Sciatic nerve (tissue), 2 donors: ENCODE results near the gene ASB1. TPM values are rescaled to one million over a fixed set of nuclear protein-coding genes. Genes with fewer than 3 reads are reported as not detected.

ENCODE experiments used
- ATAC-seq: fragments of 200-7000 bp; cut with Tn5 transposase; one replicate; pipeline ENCODE4 v1.9.1; 2020; ENCODE audit warnings: mild to moderate bottlenecking, moderate library complexity
- DNase-seq: peaks from one replicate; pipeline ENCODE4 v3.0.0-alpha.2; 2020; ENCODE audit warnings: low spot score
- intact Hi-C: fragments of 100-400 bp; cut with DNase I; formaldehyde crosslinking; loops from one replicate; pipeline ENCODE4 v1.14.2; 2022
- total RNA-seq: library from RNA; stranded (reverse); fragmentation: NEBNext Ultra II Directional; extraction: Animal tissue kit (Norgen Biotek cat#: 25700); gene quantifications from one replicate; pipeline ENCODE4 v1.2.1, GENCODE V29; 2021
- donor health status: DM: no; HTN: no; CAD: no.
- donor health status: DM: no; HTN: no; CAD: no.

Gene ASB1
- total RNA-seq, 1 donor from 2014 or later, result 38.1 TPM

DNA sequence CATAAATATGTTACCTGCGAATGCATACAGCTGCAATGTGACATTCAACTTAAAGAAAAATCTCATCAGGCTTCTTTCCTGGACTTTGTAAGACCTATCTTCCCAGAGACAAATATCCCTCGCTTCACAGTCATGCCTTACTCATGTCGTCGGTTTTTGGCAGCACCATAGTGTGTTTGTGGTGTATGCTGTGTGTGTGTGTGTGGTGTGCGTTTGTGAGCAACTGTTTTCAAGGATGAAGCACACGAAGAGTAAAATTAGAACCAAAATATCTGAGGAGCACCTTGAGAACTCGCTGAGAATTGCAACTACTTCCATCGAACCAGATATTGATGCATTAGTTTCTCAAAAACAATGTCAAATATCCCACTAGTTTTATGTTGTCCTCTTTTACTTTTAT lies 56.9 kb downstream of the ASB1 start:
- intact Hi-C loops, result no loop called here
- ATAC-seq, result no peak
- DNase-seq, result no peak

DNA sequence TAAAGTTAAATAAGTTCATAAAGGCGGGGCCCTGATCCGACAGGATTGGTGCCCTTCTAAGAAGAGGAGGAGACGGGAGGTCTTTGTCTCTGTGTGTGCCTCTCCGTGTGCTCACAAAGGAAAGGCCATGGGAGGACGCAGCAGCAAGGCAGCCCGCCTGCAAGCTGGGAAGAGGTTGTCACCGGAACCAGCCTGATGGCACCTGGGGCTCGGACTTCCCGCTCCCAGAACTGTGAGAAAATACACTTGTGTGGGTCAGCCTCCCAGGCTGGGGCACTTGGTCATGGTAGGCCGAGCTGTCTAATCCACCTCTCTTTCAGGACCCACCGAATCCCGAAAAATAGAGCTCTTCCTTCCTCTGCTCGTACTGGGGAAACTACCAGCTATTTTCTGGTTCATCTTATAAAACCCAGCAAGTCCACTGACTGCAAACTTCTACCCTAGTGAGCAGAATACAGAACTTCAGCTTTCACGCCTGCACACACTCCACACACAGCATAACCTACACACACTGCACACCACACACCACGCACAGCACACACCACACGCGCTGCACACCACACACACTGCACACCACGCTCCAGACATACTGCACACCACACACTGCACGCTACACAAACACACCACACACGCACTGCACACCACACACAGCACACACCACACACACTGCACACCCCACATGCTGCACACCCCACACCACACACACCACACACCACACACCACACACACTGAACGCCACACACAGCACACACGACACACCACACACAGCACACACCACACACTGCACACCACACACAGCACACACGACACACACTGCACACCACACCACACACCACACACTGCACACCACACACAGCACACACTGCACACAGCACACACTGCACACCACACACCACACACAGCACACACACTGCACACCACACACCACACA lies 58.1 kb downstream of the ASB1 start:
- no peak for ATAC-seq
- DNase-seq, result no peak
- intact Hi-C loops, result no loop called here

DNA sequence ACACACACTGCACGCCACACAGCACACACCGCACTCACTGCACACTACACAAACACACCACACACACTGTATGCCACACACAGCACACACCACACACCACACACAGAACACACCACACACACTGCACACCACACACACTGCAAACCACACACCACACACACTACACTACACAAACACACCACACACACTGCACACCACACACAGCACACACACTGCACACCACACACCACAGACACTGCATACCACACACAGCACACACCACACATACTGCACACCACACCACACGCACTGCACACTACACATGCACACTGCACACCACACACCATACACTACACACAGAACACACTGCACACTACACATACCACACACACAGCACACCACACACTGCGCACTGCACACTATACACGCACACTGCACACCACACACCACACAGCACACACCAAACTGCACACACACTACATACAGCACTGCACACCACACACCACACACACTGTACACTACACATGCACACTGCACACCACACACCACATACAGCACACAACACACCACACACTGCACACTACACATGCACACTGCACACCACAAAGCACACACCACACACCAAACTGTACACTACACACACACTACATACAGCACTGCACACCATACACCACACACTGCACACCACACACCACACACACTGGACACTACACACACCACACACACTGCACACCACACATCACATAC lies 59.6 kb downstream of the ASB1 start:
- intact Hi-C loops, result no loop called here
- no peak for DNase-seq
- no peak for ATAC-seq

DNA sequence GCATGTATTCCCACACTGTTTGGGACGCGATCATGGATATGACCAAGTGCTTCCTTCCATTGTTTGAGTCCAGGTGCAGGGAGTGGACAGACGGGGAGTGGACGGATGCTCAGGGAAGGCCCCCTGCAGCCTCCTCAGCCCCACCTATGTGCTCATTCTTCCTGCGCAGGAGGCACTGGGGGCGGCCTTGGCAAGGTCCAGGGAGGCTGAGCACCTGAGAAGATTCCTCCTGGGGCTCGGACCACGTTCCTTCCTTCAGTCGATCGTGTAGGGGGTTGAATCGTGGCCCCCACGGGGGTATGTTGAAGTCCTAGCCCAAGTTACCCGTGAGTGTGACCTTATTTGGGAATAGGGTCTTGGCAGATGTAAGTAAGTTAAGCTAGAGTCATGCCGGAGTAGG lies 60.4 kb downstream of the ASB1 start:
- intact Hi-C loops, result no loop called here
- DNase-seq (no peak), ATAC-seq (no peak)

DNA sequence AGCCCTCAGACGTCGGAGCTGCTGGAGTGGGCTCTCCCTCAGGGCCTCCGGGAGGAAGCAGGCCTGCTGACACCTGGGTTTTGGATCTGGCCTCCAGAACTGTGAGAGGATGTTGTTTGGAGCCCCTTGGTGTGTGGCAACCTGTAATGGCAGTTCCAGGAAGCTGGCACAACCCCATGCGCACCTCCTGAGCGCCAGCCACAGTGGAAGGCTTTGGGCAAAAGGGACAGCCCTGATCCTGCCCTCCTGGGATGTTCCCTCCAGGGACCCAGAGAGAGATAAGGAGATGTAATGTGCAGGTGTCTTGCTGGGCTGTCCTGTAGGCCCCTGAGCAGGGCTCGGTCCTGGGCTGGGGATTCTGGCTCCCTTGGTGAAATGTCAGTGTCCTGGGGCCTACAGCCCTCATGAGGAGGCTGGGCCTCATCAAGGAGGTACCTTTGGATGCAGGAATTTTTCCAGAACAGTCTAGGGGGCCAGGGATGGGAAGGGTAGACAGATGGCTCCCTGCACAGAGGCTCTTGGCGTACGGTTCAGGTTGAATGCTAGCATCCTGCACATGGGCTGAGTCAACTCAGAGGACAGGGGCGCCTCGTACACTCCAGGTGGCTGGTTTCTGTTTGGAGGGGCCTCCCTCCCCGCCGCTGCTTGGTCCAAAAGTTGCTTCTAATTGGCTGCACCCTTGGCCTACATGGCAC lies 61.1 kb downstream of the ASB1 start:
- no peak for DNase-seq
- intact Hi-C loops, result no loop called here

DNA sequence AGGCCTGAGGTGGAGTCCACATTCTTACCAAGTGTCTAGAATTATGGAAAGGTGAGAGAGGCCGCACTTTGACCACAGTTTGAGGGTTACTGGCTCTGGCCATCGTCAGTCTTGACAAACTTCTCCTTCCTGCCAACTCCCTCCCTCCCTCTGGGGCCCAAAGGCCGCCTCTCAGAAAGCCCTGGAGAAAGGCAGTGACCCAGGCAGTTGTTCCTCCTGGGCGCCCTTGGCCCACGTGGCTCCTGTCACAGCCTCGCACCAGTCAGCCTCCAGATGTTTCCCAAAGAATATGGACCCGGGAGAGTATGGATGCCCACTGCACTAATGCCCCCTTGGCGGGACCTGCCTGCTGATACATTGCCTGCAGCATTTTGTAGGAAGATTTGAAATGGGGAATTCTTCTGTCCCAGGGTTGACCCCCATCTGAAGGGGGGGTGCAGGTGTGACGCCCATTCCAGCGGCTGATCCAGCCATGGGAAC lies 61.7 kb downstream of the ASB1 start:
- ATAC-seq, result no peak
- intact Hi-C loops, result no loop called here
- no peak for DNase-seq

More for the DNA sequence above, 61.1 kb downstream of the ASB1 start:
- no peak for ATAC-seq

DNA sequence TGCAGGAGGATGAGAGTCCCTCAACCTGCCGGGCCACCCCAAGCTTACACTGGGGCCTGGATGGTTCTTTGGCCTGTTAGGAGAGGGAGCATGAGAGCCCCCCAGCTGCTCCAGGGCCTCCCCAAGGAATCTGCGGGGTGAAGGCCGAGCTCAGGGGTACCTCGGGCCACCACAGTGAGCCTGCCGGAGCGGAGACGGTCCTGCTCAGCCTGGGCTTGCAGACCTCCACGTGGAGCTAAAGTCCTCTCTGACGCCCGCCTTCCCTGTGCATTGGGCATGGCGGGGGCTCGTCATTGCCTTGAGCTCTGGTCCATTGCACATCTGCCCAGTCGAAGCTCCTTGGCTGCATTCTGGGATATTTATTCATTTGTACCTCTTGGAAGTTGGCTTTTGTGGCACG lies 62.7 kb downstream of the ASB1 start:
- intact Hi-C loops, result no loop called here
- ATAC-seq (no peak), DNase-seq (no peak)

DNA sequence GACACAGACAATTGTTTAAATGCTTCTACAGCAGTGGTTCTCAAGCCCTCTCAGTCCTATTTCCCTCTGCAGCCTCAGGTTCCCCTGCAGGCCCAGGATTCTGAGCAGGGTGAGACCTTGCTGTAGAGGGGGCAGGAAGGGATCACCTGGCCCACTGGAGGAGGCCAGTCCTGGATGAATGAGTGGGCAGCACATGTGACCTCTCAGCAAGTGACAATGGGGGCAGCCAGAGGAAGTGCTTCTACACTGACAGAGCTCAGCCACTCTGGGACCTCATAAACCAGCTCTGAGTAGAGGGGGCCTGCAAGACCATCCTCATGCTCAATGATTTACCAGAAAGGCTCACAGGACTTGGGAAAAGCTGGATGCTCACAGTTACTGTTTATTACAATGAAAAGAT lies 63.2 kb downstream of the ASB1 start:
- no peak for DNase-seq
- ATAC-seq, result no peak
- intact Hi-C loops, result no loop called here

DNA sequence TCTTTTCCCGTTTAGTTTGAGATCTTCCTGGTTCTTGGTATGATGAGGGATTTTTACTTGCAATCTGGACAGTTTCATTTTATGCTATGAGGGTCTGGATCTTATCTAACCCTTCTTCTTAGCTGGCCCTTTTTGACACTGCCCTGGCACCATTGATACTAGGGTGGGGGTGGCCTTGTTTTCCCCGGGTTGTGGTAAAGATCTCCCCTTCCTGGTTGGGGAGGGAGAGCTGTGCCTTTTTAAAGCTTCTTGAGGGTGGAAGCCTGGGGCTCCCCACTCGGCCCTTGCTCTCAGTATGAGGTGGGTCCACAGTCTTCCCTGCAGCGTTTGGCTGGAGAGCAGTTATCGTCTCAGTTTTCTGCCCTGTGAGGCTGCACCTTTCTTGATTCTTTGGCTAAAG lies 66.1 kb downstream of the ASB1 start:
- ATAC-seq (no peak), DNase-seq (no peak)
- intact Hi-C loops, result no loop called here

DNA sequence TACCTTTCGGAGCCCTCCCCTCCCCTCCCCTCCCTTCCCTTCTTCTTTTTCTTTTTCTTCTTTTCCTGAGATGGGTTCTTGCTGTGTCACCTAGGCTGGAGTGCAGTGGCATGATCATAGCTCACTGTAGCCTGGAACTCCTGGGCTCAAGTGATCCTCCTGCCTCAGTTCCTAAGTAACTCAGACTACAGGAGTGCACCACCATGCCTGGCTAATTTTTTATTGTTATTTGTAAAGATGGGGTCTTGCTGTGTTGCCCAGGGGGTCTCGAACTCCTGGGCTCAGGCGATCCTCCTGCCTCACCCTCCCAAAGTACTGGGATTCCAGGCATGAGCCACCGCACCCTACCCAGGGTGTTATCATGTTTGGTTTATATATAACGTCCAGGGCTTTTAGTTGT lies 66.7 kb downstream of the ASB1 start:
- no peak for ATAC-seq
- intact Hi-C loops, result no loop called here

DNA sequence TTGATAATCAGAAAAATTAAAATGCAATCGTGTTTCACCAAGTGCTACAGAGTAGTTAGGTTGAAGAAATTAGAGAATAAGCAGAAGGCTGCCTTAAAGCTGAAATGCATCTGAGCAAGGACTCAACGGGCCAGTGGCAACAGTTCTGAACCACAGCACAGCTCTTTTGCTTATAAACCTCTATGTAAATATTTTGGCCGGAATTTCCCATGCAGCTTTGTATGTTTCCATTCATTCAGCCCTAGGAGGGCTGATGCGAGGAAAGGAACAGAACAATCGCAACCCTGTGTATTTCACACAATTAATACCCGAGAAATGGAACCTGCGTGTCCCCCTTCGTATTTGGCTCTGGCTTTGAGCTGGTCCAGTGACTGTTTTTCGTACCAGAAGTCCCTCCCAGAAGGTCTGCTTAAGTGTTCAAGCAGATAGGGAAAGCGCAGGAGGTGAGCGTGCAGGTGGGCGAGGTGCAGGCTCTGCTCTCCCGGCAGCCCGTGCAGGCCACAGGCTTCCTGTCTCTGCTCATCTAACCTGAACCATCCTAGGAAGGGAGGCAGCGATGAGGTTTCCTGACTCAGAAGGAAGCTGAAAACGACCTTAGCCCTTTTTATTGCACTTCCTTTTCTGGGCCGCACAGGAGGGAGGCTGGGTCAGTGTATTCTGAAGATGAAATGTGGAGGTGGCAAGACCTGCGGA lies 67.3 kb downstream of the ASB1 start:
- intact Hi-C loops, result no loop called here
- ATAC-seq (no peak), DNase-seq (no peak)

More for the DNA sequence above, 66.7 kb downstream of the ASB1 start:
- DNase-seq, result no peak

DNA sequence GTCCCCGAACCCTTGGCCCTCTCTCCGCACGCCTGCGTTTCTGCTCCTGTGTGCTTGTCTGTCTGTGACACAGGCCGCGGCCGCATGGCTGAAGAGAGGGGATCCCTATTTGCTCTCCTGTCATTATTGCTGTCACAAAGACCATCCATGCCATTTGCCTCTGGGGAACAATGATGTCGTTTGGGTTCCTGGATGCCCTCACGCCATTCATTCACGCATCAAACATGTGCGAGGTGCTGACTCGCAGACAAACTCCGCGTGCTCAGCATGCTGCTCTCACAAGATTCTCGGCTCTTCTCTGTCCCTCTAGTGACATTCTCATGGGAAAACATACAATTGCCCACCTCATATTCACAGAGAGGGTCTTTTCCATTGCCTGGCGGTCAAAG lies 67.8 kb downstream of the ASB1 start:
- intact Hi-C loops, result no loop called here
- DNase-seq, result no peak
- no peak for ATAC-seq

DNA sequence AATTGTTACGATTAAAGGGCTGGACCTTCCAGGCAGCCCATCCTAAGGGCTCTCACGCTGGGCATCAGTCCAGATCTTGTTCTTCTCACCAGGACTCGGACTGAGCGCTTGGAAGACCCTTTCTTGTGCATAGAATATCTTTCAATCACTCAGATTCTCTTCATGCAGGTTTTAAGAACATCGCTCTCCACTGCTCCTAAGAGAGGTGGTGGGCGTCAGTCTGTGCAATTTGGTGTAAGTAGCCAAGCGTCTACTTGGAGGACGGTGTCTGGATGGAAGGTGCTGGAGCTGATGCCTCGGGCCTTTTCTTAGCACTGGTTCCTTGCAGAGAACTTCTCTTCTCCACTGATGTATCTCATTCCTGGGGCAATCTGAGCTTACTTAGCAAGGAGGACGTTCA lies 68.7 kb downstream of the ASB1 start:
- intact Hi-C loops, result no loop called here
- DNase-seq (no peak), ATAC-seq (no peak)

DNA sequence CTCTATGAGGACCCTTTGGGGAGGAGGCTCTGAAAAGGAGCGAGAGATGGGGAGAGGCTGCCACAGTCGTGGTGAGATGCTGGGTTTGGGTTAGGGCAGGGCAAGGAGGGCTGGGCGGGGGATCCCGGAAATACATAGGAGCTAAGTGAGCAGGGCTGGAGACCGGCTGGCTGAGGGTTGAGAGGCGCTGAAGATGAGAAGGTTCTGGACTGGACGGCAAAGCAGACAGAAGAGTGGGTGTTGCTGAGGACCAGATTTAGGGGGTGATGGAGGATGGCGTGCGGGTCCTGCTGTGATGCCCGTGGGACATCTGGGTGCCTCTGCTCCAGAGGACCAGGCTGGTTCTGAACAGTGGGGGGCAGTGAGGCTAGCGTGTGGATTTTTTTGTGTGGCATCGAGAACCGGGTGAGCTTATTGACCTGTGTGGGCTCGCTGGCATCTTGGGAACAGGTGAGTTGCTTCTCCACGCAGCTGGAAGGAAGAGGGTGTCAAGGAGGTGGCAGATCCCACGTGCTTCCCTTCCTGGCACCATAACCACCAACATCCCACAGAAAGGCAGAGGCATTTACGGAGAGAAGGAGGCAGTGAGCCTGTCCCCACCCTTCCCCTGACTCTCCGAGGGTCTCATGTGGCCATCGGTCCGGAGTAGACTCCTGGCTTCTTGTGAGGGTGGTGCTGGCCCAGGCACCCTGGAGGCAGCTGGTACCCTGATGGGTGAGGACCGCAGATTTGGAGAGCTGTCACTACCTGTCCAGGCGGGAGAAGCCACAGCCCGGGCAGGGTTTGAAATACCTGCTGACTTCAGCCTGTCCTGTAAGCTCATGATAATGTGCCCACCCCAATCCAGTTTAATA lies 70.3 kb downstream of the ASB1 start:
- DNase-seq (no peak), ATAC-seq (no peak)
- intact Hi-C loops, result no loop called here

DNA sequence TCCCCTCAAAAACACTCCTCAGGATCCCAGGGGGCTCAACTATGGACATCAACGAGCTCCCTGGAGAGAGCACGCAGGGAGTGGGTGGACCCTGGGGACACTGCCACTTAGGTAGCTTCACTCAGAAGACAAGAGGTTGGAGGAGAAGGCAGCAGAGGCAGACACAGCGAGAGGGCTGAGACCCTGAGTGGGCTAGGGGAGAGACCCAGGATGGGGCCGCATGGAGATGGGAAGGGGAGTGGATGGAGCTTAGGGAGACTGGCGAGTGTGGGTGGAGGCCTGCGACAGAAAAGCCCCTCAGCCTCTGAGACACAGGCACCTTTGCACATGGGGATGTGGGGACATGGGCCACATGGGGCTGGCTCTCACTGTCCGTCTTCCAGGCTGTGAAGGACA lies 70.9 kb downstream of the ASB1 start:
- intact Hi-C loops, result no loop called here
- DNase-seq (no peak), ATAC-seq (no peak)

DNA sequence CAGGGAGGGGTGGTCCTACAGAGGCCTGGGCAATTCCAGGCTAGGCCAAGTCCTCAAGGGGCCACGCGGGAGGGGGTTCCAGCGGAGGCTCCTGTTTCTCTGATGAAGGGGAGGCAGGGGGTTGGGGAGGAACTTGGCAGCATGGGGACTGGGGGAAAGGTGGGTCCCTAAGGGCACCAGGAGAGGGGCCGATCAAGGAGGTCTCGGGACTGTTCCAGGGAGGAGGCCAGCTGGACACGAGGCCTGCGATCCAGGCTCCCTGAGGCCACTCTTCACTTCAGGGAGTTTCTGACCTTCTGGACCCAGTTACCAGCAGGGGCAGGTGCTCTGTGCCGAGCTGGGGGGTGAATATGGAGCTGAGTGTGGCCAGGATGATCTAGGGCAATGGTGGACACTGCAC lies 71.5 kb downstream of the ASB1 start:
- intact Hi-C loops, result no loop called here
- ATAC-seq, result no peak
- DNase-seq, result no peak

DNA sequence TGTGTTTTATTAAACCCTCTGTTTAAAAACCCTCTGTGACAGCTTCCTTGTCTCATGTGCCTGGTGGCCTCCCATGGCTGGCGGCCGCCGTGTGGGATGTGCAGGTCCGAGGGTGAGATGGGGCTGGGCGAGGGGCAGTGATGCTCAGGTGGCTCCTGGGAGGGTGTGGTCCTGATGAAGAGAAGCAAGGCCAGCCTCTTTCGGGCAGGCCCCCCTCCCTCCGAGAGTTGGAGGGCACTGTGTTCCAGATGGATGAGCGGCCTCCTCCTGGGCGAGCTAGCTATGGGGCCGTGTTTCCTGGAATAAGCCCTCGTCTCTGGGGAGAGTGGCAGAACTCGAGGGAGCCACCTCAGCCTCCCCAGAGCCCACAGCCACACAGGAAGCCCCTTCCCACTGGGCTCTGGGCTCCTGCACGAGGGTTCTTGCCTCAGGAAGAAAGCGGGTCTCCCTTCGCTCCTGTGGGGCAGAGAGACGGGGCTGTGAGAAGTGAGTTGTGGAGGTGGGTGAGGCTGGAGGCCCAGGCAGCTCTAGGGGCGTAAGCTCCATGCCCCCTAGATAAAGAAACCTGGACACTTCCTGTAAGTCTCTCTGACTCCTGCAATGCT lies 72.1 kb downstream of the ASB1 start:
- intact Hi-C loops, result no loop called here
- ATAC-seq, result no peak
- no peak for DNase-seq
